Amygdala (tissue), 56 donors: ENCODE data around the gene UQCRHL.

ENCODE experiments used
- DNase-seq, 56 donors: peaks; one replicate each; lab custom pipeline; 2025; lab: John Stamatoyannopoulos, UW

Gene UQCRHL

DNA sequence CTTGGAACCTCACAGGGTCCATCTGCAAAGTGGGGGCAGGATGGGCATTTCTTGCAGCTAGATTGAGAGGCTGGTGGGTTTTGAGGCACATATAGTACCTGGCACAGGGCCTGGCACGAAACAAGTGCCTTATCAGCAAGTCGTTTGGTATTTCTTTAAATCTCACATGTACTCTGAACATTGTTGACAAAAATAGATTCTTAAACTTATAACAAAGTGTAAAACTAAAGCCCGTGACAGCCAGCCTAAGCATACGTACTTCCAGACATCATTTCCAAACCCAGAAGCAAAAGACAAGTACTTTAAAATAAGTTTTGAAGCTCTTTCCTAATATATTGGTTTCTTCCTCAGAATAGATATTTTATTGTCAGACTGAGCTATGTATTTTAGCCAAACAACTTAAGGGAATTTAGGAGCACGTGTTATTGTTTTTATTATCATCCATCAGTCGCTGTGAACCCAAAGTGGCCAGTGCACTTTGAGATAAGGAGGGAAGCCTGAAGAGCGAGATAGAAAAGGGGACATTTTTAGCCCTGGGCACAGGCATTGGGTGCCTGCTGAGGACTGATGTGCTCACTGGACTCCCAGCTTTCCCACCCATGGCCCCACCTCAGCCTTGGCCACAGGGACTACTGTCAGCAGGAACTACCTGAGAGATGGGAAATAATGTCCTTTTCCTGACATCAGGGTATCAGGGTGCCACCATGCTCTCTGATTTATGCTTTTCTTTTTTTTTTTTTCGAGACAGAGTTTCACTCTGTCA is 45.9 kb downstream of the UQCRHL start:
- DNase-seq, result no peak

DNA sequence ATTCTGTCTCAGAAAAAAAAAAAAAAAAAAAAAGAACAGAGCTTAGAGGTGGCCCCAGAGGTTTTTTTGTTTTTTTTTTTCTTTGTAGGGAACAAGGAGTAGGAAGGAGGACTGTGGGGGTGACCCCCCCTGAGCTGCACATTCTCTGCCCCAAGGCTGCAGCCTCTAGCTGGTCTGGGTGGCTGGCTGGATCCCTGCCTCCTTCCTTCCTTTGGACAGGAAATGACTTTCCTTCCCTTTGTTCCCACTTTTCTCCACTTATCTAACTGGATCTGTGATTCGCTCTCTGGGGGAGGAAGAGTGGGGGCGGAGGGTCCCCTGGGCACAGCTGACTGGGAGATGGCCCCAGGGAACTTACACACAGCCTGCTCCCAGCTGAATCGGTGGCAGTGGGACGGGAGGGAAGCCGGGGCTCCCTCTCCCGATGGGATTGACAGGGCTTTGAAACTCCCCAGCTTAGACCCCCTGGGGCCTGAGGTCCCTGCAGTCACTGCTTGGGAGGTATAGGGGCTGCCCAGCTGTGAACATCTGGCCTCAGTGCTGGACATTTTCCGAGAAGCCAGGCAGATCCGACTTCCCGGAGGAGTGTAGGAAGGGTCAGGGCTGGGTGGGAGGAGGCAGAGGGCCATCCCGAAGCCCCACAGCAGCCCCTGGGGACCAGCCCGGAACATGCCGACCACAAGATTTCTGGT is 46.8 kb downstream of the UQCRHL start:
- no peak for DNase-seq

DNA sequence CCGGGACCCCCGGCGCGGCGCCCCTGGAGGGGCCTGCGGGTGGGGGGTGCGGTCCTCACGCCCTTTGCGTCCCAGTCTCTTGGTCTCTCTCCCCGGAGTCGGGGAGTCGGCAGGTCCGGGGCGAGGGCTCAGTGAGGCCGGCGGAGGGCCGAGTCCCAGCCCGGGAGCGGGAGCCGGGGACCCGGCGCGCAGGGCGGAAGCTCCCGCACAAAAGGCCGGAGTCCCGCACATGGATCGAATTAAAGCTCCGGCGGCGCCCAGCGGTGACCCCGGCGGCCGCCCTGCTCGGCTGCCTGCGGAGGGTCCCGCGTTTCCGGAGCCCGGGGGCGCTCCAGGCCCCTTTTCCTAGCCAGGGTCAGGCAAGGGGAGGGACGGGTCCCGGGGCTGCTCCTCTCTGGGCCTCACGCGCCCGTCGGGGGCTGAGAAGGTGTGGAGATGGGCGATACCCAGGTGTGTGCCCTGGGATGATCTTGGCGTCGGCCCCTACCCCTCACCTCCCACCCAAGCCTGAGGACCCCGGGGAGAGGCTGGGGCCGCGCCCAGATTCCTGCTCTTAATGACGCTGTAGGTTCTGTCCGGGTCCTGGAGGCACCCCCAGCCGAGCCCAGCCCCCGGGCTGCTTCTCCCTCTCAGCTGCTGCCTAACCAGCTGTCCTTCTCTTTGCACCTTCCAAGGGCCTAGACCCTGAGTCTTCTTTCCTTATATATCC is 48.3 kb downstream of the UQCRHL start:
- no peak for DNase-seq

DNA sequence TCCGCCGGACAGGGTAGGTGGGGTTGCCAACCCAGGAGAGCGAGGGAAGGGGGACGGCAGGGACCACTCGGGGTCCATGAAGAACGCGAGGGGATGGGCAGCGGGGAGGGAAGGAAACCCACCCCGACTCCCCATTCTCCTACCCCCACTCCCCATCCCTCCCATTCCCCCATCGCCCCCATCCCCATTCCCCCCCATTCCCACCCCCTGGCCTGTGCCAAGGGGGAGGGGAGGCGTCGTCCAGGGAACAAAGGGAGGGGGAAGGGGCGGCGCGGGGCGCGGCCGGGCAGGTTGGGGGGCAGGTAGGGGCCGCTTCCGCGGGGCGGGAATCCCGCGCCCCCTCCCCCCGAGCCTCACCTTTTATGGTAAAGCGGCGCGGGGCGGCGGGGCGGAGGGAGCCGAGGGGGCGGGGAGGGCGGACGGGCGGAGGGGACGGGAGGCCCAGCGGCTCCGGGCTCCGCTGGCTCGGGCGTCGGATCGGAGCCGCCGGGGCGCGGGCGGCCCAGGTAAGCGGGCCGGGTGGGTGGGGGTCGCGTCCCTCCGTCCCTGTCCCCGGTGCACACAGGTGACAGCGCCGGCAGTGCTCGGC is 49.0 kb downstream of the UQCRHL start, which contains the start of gene FBLIM1:
Gene FBLIM1 (plus strand): TSS at position 453 of the 589 bp plus-strand sequence. CDS start 6,189 bp downstream, outside the sequence.
- DNase-seq, result no peak

DNA sequence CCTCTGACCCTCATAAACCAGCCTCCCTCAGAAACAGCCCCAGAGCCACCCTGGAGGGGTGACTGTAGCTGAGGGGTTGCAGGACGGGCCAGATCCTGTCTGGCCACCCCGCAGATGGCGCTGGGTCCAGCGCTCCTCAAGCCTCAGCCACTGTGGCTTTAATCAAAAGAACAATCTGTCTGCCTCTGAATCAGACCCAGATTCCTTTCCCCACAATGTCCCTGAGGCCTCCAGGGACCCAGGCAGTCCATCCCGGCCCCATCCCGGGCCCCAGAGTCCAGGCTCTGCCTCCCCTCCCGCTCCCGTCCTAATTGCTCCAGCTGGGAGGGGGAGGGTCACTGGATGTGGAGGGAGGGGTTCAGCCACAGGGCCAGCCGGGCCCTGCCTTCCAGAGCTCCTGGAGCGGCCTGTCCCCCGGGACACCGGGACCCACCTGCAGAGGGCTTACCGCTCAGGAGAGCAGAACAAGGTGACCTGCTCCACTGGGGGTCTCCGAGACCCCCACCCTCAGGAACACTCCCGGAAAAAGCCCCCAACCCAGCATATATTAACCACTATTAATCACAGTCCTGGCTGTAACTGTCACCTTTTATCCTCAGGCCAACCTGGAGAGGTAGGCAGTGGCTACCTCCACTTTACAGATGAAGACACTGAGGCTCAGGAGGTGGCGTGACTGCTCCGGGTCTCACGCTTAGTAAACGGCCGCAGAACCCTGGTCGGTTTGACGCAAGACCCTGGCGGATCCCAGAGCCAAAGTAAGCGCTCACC is 49.7 kb downstream of the UQCRHL start:
- DNase-seq, result no peak
